ENCODE results near the gene ANKRD11. TPM values are rescaled to one million over a fixed set of nuclear protein-coding genes. Genes with fewer than 3 reads are reported as not detected.

The ANKRD11 gene
- total RNA-seq, 4 donors from 2014 or later: 75.6 to 183 (median 108) TPM

DNA sequence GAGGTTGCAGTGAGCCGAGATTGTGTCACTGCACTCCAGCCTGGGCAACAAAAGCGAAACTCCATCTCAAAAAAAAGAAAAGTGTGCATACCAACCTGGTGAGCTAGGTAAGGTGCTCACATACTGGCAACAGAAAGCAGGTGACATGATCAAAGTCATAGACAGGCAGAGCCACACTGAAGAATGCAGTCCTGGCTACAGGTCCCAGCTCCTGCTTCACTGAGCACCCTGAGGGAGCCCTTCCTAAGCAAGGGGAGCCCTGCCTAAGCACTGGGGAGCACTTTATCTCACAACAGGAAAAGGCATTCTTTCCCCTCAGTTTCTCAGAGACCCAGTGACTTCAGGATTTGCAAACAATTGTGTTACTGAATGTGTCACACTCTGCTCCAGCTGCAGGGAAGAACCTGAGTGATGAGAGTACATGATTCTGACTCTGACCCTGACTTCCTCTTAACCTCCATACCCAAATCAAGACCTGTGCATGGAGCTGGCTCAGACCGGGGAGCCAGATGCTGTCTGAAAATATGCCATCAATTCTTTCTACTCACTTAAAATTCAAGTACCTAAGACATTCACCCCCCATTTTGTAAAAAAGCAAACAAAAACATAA is 40.5 kb downstream of the ANKRD11 start:
- no peak overlapping the region for H3K4me3 ChIP-seq (ENCODE audit: low read depth, poor library complexity, severe bottlenecking)
- DNase-seq (ENCODE audit: low spot score in 2 of 2): no peak
- intact Hi-C loops (cut with DNase I; ENCODE audit: low total_unique reads): no loop called here
- WGBS, 2 donors: 54 to 69% methylated on average over 3 of the region's 3 CpGs
- TF ChIP-seq POLR2A (IDR thresholded peaks at IDR 0.05): no peak
- TF ChIP-seq, protein P1, sequence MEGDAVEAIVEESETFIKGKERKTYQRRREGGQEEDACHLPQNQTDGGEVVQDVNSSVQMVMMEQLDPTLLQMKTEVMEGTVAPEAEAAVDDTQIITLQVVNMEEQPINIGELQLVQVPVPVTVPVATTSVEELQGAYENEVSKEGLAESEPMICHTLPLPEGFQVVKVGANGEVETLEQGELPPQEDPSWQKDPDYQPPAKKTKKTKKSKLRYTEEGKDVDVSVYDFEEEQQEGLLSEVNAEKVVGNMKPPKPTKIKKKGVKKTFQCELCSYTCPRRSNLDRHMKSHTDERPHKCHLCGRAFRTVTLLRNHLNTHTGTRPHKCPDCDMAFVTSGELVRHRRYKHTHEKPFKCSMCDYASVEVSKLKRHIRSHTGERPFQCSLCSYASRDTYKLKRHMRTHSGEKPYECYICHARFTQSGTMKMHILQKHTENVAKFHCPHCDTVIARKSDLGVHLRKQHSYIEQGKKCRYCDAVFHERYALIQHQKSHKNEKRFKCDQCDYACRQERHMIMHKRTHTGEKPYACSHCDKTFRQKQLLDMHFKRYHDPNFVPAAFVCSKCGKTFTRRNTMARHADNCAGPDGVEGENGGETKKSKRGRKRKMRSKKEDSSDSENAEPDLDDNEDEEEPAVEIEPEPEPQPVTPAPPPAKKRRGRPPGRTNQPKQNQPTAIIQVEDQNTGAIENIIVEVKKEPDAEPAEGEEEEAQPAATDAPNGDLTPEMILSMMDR (IDR thresholded peaks at IDR 0.05): no peak

DNA sequence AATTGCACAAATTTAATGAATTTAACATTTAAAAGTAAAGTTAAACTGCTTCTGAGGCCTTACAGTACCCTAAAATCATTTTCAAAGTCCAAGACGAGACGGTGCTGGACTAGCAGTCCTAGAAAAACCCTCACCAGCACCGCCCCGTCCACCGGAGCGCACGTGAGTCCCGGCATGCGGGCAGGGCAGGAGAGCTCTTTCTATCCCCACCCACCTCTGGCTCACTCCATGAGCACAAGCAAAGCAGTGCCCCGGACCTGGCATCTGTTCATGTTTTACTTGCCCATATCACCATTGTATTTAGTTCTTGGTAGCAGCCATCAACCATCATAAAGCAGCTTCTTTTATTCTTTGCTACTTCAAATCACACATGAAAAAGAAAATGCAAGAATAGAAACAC is 41.7 kb downstream of the ANKRD11 start:
- no peak overlapping the region for H3K4me3 ChIP-seq (ENCODE audit: low read depth, poor library complexity, severe bottlenecking)
- intact Hi-C loops (cut with DNase I; ENCODE audit: low total_unique reads): no loop called here
- no peak for DNase-seq (ENCODE audit: low spot score in 2 of 2)
- 39 to 57% methylated on average over 10 of the region's 10 CpGs for WGBS, 2 donors
- no peak for TF ChIP-seq POLR2A (IDR thresholded peaks at IDR 0.05)
- TF ChIP-seq, protein P1 (IDR thresholded peaks at IDR 0.05): no peak

GRCh38 chr16:89446975-89447293 is 43.4 kb downstream of the ANKRD11 start:
- no peak overlapping the region for H3K4me3 ChIP-seq (ENCODE audit: low read depth, poor library complexity, severe bottlenecking)
- intact Hi-C loops (cut with DNase I; ENCODE audit: low total_unique reads): no loop called here
- 49 to 50% methylated on average over 6 of the region's 6 CpGs for WGBS, 2 donors
- DNase-seq (ENCODE audit: low spot score in 2 of 2): no peak
- TF ChIP-seq, protein P1 (IDR thresholded peaks at IDR 0.05): no peak
- TF ChIP-seq POLR2A (IDR thresholded peaks at IDR 0.05): no peak

DNA sequence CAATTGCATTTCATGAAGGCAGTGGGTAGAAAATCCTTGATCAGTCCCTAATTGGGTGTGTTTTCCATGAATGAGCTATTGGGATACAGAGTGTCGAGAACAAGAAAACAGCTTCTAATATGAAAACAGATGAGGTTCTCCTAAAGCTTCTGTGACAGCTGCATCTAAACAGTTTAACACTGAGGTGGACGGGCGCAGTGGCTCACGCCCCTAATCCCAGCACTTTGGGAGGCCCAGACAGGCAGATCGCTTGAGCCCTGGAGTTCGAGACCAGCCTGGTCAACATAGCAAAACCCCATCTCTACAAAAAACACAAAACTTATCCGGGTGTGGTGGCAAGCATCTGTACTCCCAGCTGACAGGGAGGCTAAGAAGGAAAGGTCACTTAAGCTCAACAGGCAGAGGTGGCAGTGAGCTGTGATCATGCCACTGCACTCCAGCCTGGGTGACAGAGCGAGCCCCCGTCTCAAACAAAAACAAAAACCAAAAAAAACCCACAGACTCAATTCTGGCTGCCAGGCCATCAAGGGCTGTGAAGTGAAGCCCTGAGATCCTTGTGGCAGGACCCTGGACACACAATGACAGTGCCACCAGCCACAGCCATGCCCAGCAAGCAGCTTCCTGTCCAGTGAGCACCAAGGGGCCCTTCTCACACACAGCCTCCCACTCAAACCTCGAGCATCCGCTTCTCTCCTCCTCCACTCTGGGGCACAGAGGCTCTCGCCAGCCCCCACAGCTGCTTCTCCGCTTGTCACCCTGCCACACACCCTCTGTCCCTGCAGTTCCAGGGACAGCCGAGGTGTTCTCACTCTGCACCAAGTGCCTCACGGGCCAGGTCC is 44.0 kb downstream of the ANKRD11 start:
- intact Hi-C loops (cut with DNase I; ENCODE audit: low total_unique reads): no loop called here
- no peak overlapping the region for H3K4me3 ChIP-seq (ENCODE audit: low read depth, poor library complexity, severe bottlenecking)
- TF ChIP-seq, protein P1 (IDR thresholded peaks at IDR 0.05): no peak
- TF ChIP-seq POLR2A (IDR thresholded peaks at IDR 0.05): no peak
- no peak for DNase-seq (ENCODE audit: low spot score in 2 of 2)
- 65 to 74% methylated on average over 15 of the region's 15 CpGs for WGBS, 2 donors

GRCh38 chr16:89445166-89445565 is 45.2 kb downstream of the ANKRD11 start:
- DNase-seq (ENCODE audit: low spot score in 2 of 2): no peak
- no peak overlapping the region for H3K4me3 ChIP-seq (ENCODE audit: low read depth, poor library complexity, severe bottlenecking)
- intact Hi-C loops (cut with DNase I; ENCODE audit: low total_unique reads): no loop called here
- no peak for TF ChIP-seq POLR2A (IDR thresholded peaks at IDR 0.05)
- TF ChIP-seq, protein P1 (IDR thresholded peaks at IDR 0.05): no peak
- 79 to 81% methylated on average over 5 of the region's 5 CpGs for WGBS, 2 donors
